ENCODE measurements around the gene SCGB2B2. TPM values are rescaled to one million over a fixed set of nuclear protein-coding genes. Genes with fewer than 3 reads are reported as not detected.

Gene SCGB2B2
- total RNA-seq, 2 donors from 2014 or later = 0.75 TPM; not detected in 1

- Mint-ChIP-seq H3K4me3 (peak overlapping the region; percentile 80), H3K9me3 (peaks cover 61% of the 10 kb centered on the region), H3K27me3 (ENCODE audit: insufficient read depth) (peaks cover 23% of the 10 kb centered on the region), H3K36me3 (ENCODE audit: low read depth) (peaks cover 49% of the 10 kb centered on the region), H3K4me1 (peaks cover 2% of the 10 kb centered on the region), H3K27ac (peak overlapping the region; percentile 66)
- no peak overlapping the region for H3K9ac ChIP-seq (ENCODE audit: extremely low read depth, low read length, poor library complexity, severe bottlenecking)
- H3K4me1 ChIP-seq (ENCODE audit: control insufficient read depth, insufficient read depth, low read length) = no peaks in the 10 kb centered on the region
- no peak for DNase-seq
- peaks cover 19% of the 10 kb centered on the region for H3K27me3 ChIP-seq (ENCODE audit: control insufficient read depth, insufficient read depth, low read length, poor library complexity, severe bottlenecking)
- peak overlapping the region; percentile 87 for H3K4me3 ChIP-seq (ENCODE audit: low read length)
- TF ChIP-seq, protein P1, sequence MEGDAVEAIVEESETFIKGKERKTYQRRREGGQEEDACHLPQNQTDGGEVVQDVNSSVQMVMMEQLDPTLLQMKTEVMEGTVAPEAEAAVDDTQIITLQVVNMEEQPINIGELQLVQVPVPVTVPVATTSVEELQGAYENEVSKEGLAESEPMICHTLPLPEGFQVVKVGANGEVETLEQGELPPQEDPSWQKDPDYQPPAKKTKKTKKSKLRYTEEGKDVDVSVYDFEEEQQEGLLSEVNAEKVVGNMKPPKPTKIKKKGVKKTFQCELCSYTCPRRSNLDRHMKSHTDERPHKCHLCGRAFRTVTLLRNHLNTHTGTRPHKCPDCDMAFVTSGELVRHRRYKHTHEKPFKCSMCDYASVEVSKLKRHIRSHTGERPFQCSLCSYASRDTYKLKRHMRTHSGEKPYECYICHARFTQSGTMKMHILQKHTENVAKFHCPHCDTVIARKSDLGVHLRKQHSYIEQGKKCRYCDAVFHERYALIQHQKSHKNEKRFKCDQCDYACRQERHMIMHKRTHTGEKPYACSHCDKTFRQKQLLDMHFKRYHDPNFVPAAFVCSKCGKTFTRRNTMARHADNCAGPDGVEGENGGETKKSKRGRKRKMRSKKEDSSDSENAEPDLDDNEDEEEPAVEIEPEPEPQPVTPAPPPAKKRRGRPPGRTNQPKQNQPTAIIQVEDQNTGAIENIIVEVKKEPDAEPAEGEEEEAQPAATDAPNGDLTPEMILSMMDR (conservative IDR thresholded peaks at IDR 0.05) = no peak
- H3K9me3 ChIP-seq (ENCODE audit: control insufficient read depth, low read length) = peaks cover 64% of the 10 kb centered on the region
- H3K36me3 ChIP-seq (ENCODE audit: control insufficient read depth, insufficient read depth, low read length) = peaks cover 48% of the 10 kb centered on the region
- H3K27ac ChIP-seq (ENCODE audit: low read depth, low read length) = no peak overlapping the region
- 75 to 84% methylated on average over 8 to 10 of the region's 10 CpGs for WGBS, 2 experiments (ENCODE audit: insufficient coverage in 1 of 2, insufficient read length in 1 of 2)
These were observed 1.5 kb upstream of the SCGB2B2 start for GRCh38 chr19:34678421-34678820.

- Mint-ChIP-seq H3K27me3 (ENCODE audit: insufficient read depth) (peaks cover 27% of the 10 kb centered on the region), H3K9me3 (peaks cover 57% of the 10 kb centered on the region), H3K27ac (peak overlapping the region; percentile 95), H3K36me3 (ENCODE audit: low read depth) (peaks cover 45% of the 10 kb centered on the region), H3K4me3 (peak overlapping the region; percentile 80), H3K4me1 (peaks cover 2% of the 10 kb centered on the region)
- H3K4me3 ChIP-seq (ENCODE audit: low read length) = peak overlapping the region; percentile 87
- no peaks in the 10 kb centered on the region for H3K4me1 ChIP-seq (ENCODE audit: control insufficient read depth, insufficient read depth, low read length)
- TF ChIP-seq, protein P1 (conservative IDR thresholded peaks at IDR 0.05) = no peak
- peaks cover 23% of the 10 kb centered on the region for H3K27me3 ChIP-seq (ENCODE audit: control insufficient read depth, insufficient read depth, low read length, poor library complexity, severe bottlenecking)
- DNase-seq = no peak
- 18 to 20% methylated on average over 18 to 20 of the region's 20 CpGs for WGBS, 2 experiments (ENCODE audit: insufficient coverage in 1 of 2, insufficient read length in 1 of 2)
- H3K9me3 ChIP-seq (ENCODE audit: control insufficient read depth, low read length) = peaks cover 60% of the 10 kb centered on the region
- H3K9ac ChIP-seq (ENCODE audit: extremely low read depth, low read length, poor library complexity, severe bottlenecking) = peak overlapping the region; percentile 85
- peak overlapping the region; percentile 62 for H3K27ac ChIP-seq (ENCODE audit: low read depth, low read length)
- H3K36me3 ChIP-seq (ENCODE audit: control insufficient read depth, insufficient read depth, low read length) = peaks cover 44% of the 10 kb centered on the region
These were observed 1.1 kb upstream of the SCGB2B2 start for GRCh38 chr19:34678085-34678412.

GRCh38 chr19:34677386-34678084, 576 bp upstream of the SCGB2B2 start, which contains the start of gene ZNF302:
Gene ZNF302, plus strand, starts transcription at chr19:34677678. Its CDS starts 1,127 bp downstream, at chr19:34678805.
- Histone ChIP-seq H3K9ac (ENCODE audit: extremely low read depth, low read length, poor library complexity, severe bottlenecking) (peak within 1 kb of the TSS; percentile 85), H3K9me3 (ENCODE audit: control insufficient read depth, low read length) (peaks cover 55% of the 10 kb centered on the region), H3K36me3 (ENCODE audit: control insufficient read depth, insufficient read depth, low read length) (peaks cover 39% of the 10 kb centered on the region), H3K27ac (ENCODE audit: low read depth, low read length) (peak within 1 kb of the TSS; percentile 79), H3K4me3 (ENCODE audit: low read length) (peak within 1 kb of the TSS; percentile 87), H3K4me1 (ENCODE audit: control insufficient read depth, insufficient read depth, low read length) (no peaks in the 10 kb centered on the region), H3K27me3 (ENCODE audit: control insufficient read depth, insufficient read depth, low read length, poor library complexity, severe bottlenecking) (peaks cover 28% of the 10 kb centered on the region)
- TF ChIP-seq, protein P1 (conservative IDR thresholded peaks at IDR 0.05) = no peak
- Mint-ChIP-seq H3K36me3 (ENCODE audit: low read depth) (peaks cover 40% of the 10 kb centered on the region), H3K27ac (peak within 1 kb of the TSS; percentile 95), H3K4me1 (peaks cover 2% of the 10 kb centered on the region), H3K9me3 (peaks cover 52% of the 10 kb centered on the region), H3K4me3 (peak within 1 kb of the TSS; percentile 80), H3K27me3 (ENCODE audit: insufficient read depth) (peaks cover 31% of the 10 kb centered on the region)
- DNase-seq = peak; percentile 99
- WGBS, 2 experiments (ENCODE audit: insufficient coverage in 1 of 2, insufficient read length in 1 of 2) = 1% methylated on average over 38 to 74 of the region's 74 CpGs
